NCI-H2107 treated with DMSO at 0.1 percent for 48 hours (cell line): ENCODE measurements around the gene SMIM22.

Experiments
- DNase-seq: peaks from one replicate; lab custom pipeline; 2025; ENCODE audit not compliant: unreplicated experiment; lab: John Stamatoyannopoulos, UW

Gene SMIM22

GRCh38 chr16:4814542-4815173, 19.5 kb downstream of the SMIM22 start:
- no peak for DNase-seq

DNA sequence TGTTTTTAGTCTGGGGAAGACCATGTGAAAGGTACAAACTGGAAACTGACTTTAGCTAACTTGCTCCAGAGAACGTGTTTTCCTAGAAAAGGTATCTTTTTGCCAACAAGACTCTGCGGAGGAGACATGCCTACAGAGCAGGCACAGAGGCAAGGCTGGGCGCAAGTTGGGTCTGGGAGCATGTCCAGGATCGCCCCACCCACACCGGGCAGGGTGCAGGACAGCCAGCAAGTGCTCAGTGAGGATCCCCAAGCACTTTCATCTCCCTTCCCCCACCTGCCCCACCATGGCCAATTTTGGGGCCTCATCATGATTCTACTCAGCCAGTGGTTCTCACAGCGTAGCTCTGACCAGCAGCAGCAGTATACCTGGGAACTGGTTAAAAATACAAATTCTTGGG, 25.5 kb downstream of the SMIM22 start:
- no peak for DNase-seq

DNA sequence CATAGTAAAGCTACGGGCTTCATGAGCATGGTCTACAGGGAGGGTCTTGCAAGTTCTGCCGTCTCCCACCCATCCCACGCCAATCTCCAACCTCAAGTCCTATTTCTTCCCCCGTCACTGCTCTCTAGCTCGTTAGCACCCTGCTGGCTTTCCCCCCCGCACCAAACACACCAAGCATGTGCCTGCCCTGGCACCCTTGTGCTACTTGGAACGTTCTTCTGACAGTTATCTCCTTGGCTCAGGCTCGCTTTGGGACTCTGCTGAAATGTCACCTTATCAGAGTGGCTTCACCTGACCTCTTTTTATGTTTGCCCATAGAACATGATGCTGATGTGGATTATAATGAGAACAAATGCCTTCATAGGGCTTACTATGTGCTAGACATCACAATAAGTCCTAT, 30.0 kb downstream of the SMIM22 start:
- no peak for DNase-seq

DNA sequence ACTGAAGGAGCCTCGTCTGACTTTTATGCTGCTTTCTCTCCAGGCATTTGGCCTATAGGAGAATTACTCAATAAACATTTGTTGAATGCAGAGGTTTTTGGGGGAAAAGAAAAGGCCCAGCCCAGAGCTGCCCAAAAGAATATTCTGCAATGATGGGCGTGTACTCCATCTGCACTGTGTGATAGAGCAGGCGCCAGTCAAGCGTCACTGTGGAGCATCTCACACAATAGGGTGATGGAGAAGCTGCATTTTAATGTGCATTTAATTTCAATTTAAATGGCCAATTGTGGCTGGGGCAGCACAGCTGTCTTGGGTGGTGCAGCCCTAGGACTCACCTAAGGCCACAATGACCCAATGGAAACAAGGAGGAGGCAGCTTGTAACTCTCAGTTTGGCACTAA, 31.4 kb downstream of the SMIM22 start:
- DNase-seq: no peak

- no peak for DNase-seq
Measured at GRCh38 chr16:4826980-4827379, 31.8 kb downstream of the SMIM22 start.

- no peak for DNase-seq
Measured at GRCh38 chr16:4828567-4829321, 33.6 kb downstream of the SMIM22 start.

GRCh38 chr16:4830408-4830807, 35.2 kb downstream of the SMIM22 start:
- no peak for DNase-seq

GRCh38 chr16:4831616-4832015, 36.4 kb downstream of the SMIM22 start:
- DNase-seq: no peak

GRCh38 chr16:4832698-4833343, 37.7 kb downstream of the SMIM22 start:
- DNase-seq: no peak

GRCh38 chr16:4833584-4833983, 38.4 kb downstream of the SMIM22 start:
- no peak for DNase-seq

- DNase-seq: no peak
Measured at GRCh38 chr16:4836727-4837126, 41.6 kb downstream of the SMIM22 start.

GRCh38 chr16:4837733-4838501, 42.7 kb downstream of the SMIM22 start:
- no peak for DNase-seq

GRCh38 chr16:4839942-4840341, 44.8 kb downstream of the SMIM22 start:
- no peak for DNase-seq

- no peak for DNase-seq
Measured at GRCh38 chr16:4840984-4841383, 45.8 kb downstream of the SMIM22 start.
